ENCODE data around the gene PTPRD.

The PTPRD gene

DNA sequence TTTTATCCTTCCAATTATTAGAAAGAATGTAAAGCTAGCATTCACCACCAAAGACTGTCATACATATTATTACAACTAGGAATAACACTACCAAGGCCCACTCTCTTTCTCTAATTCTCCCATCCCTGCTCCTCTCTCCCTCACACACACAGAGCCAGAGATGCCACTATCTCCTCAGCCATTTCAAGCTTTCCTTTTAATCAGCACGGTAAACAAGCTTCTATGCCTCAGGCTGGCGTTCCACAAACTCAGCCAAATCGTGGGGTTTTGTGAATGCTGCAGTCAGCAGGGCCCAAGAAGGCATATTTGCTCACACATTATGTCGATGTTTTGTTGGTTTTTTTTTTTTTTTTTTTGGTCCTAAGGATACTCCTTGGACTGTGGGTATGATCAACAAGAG, 1833.3 kb downstream of the PTPRD start:
- H3K4me1 ChIP-seq (ENCODE audit: control insufficient read depth, insufficient read depth, low read length): no peaks in the 10 kb centered on the region
- no peak overlapping the region for H3K4me3 ChIP-seq (ENCODE audit: low read length in 2 of 2)
- H3K9ac ChIP-seq (ENCODE audit: low read length in 2 of 2): no peak overlapping the region
- no peaks in the 10 kb centered on the region for H3K9me3 ChIP-seq (ENCODE audit: control insufficient read depth in 2 of 2, low read length in 2 of 2)
- no peaks in the 10 kb centered on the region for H3K27me3 ChIP-seq (ENCODE audit: control insufficient read depth in 1 of 2, insufficient read depth in 2 of 2, low read length in 2 of 2)
- no peaks in the 10 kb centered on the region for H3K36me3 ChIP-seq (ENCODE audit: control insufficient read depth in 2 of 2, insufficient read depth in 2 of 2, low read length in 2 of 2)
- H3K27ac ChIP-seq (ENCODE audit: low read length): no peak overlapping the region

DNA sequence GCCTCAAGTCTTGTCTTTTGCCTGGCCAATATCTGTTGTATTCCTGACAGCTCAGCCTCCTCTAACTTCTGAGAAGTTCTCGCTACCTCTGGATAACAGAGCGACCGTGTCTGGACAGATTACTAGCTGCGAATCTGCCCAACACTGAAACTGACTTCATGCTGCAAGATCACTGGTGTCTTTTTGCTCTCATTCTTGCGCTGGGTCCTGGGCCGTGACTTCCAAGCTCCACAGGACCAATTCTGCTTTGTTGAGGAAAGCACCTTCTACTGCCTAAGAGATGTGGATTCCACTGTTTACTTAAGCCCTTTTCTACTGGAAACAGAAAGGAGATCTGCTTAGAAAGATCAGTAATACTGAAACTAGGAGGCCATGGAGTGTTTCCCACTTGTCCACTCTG, 1834.4 kb downstream of the PTPRD start:
- Histone ChIP-seq H3K27ac (ENCODE audit: low read length) (no peak overlapping the region), H3K9me3 (ENCODE audit: control insufficient read depth in 2 of 2, low read length in 2 of 2) (no peaks in the 10 kb centered on the region), H3K4me1 (ENCODE audit: control insufficient read depth, insufficient read depth, low read length) (no peaks in the 10 kb centered on the region), H3K9ac (ENCODE audit: low read length in 2 of 2) (no peak overlapping the region), H3K36me3 (ENCODE audit: control insufficient read depth in 2 of 2, insufficient read depth in 2 of 2, low read length in 2 of 2) (no peaks in the 10 kb centered on the region), H3K27me3 (ENCODE audit: control insufficient read depth in 1 of 2, insufficient read depth in 2 of 2, low read length in 2 of 2) (no peaks in the 10 kb centered on the region), H3K4me3 (ENCODE audit: low read length in 2 of 2) (no peak overlapping the region)

DNA sequence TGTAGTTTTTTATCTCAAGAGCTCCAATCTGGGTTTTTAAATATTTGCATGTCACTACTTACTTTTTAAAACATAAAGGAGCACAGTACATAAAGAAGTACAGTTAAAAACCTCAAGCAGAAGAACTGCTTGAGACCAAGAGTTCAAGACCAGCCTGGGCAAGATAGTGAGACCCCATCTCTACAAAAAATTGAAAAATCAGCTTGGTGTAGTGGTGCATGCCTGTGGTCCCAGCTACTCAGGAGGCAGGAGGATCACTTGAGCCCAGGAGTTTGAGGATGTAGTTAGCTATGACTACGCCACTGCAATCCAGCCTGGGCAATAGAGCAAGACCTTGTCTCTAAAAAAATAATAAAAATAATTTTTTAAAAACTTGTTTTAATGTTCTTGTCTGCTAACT, 1840.5 kb downstream of the PTPRD start:
- no peaks in the 10 kb centered on the region for H3K36me3 ChIP-seq (ENCODE audit: control insufficient read depth in 2 of 2, insufficient read depth in 2 of 2, low read length in 2 of 2)
- no peak overlapping the region for H3K27ac ChIP-seq (ENCODE audit: low read length)
- H3K4me3 ChIP-seq (ENCODE audit: low read length in 2 of 2): no peak overlapping the region
- H3K9ac ChIP-seq (ENCODE audit: low read length in 2 of 2): no peak overlapping the region
- no peaks in the 10 kb centered on the region for H3K4me1 ChIP-seq (ENCODE audit: control insufficient read depth, insufficient read depth, low read length)
- no peaks in the 10 kb centered on the region for H3K9me3 ChIP-seq (ENCODE audit: control insufficient read depth in 2 of 2, low read length in 2 of 2)
- no peaks in the 10 kb centered on the region for H3K27me3 ChIP-seq (ENCODE audit: control insufficient read depth in 1 of 2, insufficient read depth in 2 of 2, low read length in 2 of 2)

DNA sequence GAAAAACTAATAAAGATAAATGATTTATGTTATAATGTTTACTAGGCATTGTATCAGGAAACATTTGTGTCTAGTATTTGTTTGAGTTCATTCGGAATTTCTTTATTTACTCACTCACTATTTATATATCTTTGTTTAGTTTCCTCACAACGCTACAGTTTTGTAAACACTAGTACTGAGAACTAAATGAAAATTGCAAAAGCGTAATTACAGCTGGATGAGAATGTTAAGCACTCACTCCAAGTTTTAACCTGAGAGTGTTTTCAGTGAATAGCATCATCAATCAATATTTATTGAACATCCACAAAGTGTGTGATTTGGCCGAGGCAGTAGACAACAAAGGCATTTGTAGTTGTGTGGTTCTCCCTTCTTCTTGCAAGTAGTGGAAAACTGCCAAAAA, 1843.6 kb downstream of the PTPRD start:
- Histone ChIP-seq H3K9me3 (ENCODE audit: control insufficient read depth in 2 of 2, low read length in 2 of 2) (no peaks in the 10 kb centered on the region), H3K9ac (ENCODE audit: low read length in 2 of 2) (no peak overlapping the region), H3K27ac (ENCODE audit: low read length) (no peak overlapping the region), H3K36me3 (ENCODE audit: control insufficient read depth in 2 of 2, insufficient read depth in 2 of 2, low read length in 2 of 2) (no peaks in the 10 kb centered on the region), H3K4me1 (ENCODE audit: control insufficient read depth, insufficient read depth, low read length) (no peaks in the 10 kb centered on the region), H3K27me3 (ENCODE audit: control insufficient read depth in 1 of 2, insufficient read depth in 2 of 2, low read length in 2 of 2) (no peaks in the 10 kb centered on the region), H3K4me3 (ENCODE audit: low read length in 2 of 2) (no peak overlapping the region)

DNA sequence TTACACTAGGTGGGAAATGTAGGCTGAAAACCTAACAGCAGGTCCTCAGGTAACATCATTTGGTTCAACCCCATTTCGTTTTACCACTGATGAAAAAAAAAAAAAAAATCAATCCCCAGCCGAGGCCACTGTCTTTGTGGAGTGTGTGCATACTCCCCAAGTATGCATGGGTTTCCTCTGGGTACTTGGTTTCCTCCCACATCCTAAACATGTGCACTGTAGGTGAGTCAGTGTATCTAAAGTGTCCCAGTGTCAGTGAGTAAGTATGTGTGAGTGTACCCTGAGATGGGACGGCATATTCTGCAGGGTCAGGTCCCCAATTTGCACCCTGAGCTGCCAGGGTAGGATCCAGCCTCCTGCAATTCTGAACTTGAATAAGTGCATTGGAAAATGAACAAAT, 1846.7 kb downstream of the PTPRD start:
- no peaks in the 10 kb centered on the region for H3K36me3 ChIP-seq (ENCODE audit: control insufficient read depth in 2 of 2, insufficient read depth in 2 of 2, low read length in 2 of 2)
- no peaks in the 10 kb centered on the region for H3K4me1 ChIP-seq (ENCODE audit: control insufficient read depth, insufficient read depth, low read length)
- no peak overlapping the region for H3K27ac ChIP-seq (ENCODE audit: low read length)
- no peak overlapping the region for H3K4me3 ChIP-seq (ENCODE audit: low read length in 2 of 2)
- H3K9ac ChIP-seq (ENCODE audit: low read length in 2 of 2): no peak overlapping the region
- H3K9me3 ChIP-seq (ENCODE audit: control insufficient read depth in 2 of 2, low read length in 2 of 2): no peaks in the 10 kb centered on the region
- no peaks in the 10 kb centered on the region for H3K27me3 ChIP-seq (ENCODE audit: control insufficient read depth in 1 of 2, insufficient read depth in 2 of 2, low read length in 2 of 2)

DNA sequence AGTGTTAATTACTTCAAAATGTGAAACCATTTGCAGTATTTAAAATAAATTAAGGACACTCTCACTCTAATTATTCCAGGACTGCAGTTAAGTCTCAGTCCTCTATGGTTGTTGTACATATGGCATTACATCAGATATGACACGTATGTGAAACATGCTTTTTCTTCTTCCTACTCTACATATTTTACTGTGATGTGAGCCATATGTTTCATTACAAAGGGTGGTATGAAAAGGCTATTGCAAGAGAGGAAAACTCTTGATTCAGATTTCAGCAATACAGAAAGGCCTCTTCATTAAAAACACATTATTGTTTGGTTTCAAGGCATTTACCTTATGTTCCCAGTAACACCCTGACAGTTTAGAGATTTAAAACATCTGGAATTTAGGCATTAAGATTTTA, 1848.8 kb downstream of the PTPRD start:
- no peak overlapping the region for H3K4me3 ChIP-seq (ENCODE audit: low read length in 2 of 2)
- no peak overlapping the region for H3K27ac ChIP-seq (ENCODE audit: low read length)
- H3K9ac ChIP-seq (ENCODE audit: low read length in 2 of 2): no peak overlapping the region
- H3K9me3 ChIP-seq (ENCODE audit: control insufficient read depth in 2 of 2, low read length in 2 of 2): no peaks in the 10 kb centered on the region
- H3K27me3 ChIP-seq (ENCODE audit: control insufficient read depth in 1 of 2, insufficient read depth in 2 of 2, low read length in 2 of 2): no peaks in the 10 kb centered on the region
- no peaks in the 10 kb centered on the region for H3K36me3 ChIP-seq (ENCODE audit: control insufficient read depth in 2 of 2, insufficient read depth in 2 of 2, low read length in 2 of 2)
- no peaks in the 10 kb centered on the region for H3K4me1 ChIP-seq (ENCODE audit: control insufficient read depth, insufficient read depth, low read length)

DNA sequence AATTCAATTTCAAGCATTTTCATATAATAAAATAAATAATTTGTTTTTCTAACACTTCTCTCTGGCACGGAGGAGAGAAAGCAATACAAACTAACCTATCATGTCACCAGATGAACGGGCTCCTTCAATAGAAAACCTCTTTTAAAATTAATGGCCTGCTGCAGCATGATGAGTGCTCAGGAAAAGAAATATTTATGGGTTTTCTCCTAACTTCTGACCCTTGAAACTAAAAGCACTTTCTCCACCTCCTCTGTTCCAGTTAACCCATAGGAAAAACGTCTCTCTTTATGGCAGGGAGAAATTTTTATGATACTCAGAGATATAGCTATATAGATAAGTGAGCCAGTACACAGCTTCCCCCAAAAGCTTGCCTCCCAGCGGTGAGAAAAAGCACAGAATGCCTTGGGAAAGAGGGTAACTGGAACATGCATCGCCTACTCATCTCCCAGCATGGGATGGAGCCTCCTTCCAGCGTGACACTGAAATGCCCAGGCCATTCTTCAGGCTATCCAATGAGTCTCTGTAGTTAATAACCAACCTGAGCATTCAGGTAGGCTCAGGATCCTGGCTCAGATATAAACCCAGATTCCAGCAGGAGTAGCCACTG, 1850.2 kb downstream of the PTPRD start:
- H3K9me3 ChIP-seq (ENCODE audit: control insufficient read depth in 2 of 2, low read length in 2 of 2): no peaks in the 10 kb centered on the region
- H3K27me3 ChIP-seq (ENCODE audit: control insufficient read depth in 1 of 2, insufficient read depth in 2 of 2, low read length in 2 of 2): no peaks in the 10 kb centered on the region
- no peak overlapping the region for H3K27ac ChIP-seq (ENCODE audit: low read length)
- no peaks in the 10 kb centered on the region for H3K36me3 ChIP-seq (ENCODE audit: control insufficient read depth in 2 of 2, insufficient read depth in 2 of 2, low read length in 2 of 2)
- no peak overlapping the region for H3K9ac ChIP-seq (ENCODE audit: low read length in 2 of 2)
- H3K4me1 ChIP-seq (ENCODE audit: control insufficient read depth, insufficient read depth, low read length): no peaks in the 10 kb centered on the region
- no peak overlapping the region for H3K4me3 ChIP-seq (ENCODE audit: low read length in 2 of 2)

DNA sequence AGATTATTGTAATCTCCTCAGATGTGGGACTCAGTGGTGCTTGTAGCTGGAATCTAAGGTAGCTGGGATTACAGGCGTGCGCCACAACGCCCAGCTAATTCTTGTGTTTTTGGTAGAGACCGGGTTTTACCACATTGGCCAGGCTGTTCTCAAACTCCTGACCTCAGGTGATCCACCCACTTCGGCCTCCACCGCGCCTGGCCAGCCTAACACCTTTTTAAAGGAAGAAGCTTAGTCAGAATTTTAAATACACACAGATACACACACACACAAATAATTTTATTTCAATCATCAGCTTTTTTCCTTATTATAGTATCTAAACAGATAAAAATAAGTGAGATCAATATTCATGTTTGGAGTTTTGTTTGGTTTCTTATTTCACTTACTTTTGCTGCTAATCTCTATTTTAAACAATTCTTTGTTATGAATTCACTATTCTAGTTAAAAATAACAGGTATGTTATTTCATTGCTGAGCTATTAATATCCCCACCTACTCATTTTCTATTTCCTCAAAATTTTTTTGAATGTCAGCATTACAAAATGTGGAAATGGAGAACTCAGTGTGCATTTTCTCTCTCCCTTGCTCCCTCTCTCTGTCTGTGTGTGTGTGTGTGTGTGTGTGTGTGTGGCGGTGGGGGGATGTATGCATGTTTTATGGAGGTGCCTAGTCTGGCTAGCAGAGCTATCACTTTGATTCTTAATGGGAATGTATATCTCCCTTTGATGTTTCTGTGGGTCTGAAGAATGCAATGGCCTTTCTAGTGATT, 1852.6 kb downstream of the PTPRD start:
- H3K27me3 ChIP-seq (ENCODE audit: control insufficient read depth in 1 of 2, insufficient read depth in 2 of 2, low read length in 2 of 2): no peaks in the 10 kb centered on the region
- H3K36me3 ChIP-seq (ENCODE audit: control insufficient read depth in 2 of 2, insufficient read depth in 2 of 2, low read length in 2 of 2): no peaks in the 10 kb centered on the region
- H3K9ac ChIP-seq (ENCODE audit: low read length in 2 of 2): no peak overlapping the region
- no peak overlapping the region for H3K27ac ChIP-seq (ENCODE audit: low read length)
- no peaks in the 10 kb centered on the region for H3K4me1 ChIP-seq (ENCODE audit: control insufficient read depth, insufficient read depth, low read length)
- H3K9me3 ChIP-seq (ENCODE audit: control insufficient read depth in 2 of 2, low read length in 2 of 2): no peaks in the 10 kb centered on the region
- no peak overlapping the region for H3K4me3 ChIP-seq (ENCODE audit: low read length in 2 of 2)

DNA sequence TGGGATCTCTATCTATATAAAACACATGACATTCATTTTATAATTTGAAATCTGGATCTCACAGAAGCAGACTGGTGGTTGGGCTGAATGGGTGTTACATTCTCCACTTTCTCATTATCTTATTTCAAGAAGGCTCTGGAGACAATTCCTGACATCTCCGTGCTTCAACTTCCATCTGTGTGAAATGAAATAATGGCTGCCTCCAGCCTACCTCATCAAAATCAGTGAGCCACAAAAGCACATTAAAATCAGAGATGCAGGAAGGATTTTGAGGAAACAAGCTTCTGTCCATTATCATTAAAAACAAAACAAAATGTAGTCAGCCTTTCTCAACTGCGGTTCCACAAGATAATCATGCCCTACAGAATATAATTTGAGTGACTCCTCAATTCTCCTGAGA, 1854.9 kb downstream of the PTPRD start:
- H3K4me1 ChIP-seq (ENCODE audit: control insufficient read depth, insufficient read depth, low read length): no peaks in the 10 kb centered on the region
- H3K27me3 ChIP-seq (ENCODE audit: control insufficient read depth in 1 of 2, insufficient read depth in 2 of 2, low read length in 2 of 2): no peaks in the 10 kb centered on the region
- no peak overlapping the region for H3K4me3 ChIP-seq (ENCODE audit: low read length in 2 of 2)
- no peak overlapping the region for H3K9ac ChIP-seq (ENCODE audit: low read length in 2 of 2)
- H3K27ac ChIP-seq (ENCODE audit: low read length): no peak overlapping the region
- no peaks in the 10 kb centered on the region for H3K9me3 ChIP-seq (ENCODE audit: control insufficient read depth in 2 of 2, low read length in 2 of 2)
- no peaks in the 10 kb centered on the region for H3K36me3 ChIP-seq (ENCODE audit: control insufficient read depth in 2 of 2, insufficient read depth in 2 of 2, low read length in 2 of 2)

DNA sequence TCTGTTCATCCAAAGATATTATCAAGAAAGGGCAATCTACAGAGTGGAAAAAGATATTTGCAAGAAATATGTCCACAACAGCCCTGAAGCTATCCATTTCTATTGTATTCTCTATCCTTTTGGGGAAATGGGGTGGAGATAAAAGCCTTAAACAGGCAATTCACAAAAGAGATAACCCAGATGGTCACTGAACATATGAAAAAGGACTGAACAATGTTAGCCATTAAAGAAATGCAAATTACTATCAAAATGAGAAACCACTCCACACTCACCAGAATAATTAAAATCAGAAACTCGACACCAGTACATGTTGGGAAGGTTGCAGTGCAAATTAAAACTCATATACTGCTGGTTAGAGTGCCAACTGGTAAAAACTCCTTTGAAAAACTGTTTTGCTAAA, 1858.1 kb downstream of the PTPRD start:
- H3K27me3 ChIP-seq (ENCODE audit: control insufficient read depth in 1 of 2, insufficient read depth in 2 of 2, low read length in 2 of 2): no peaks in the 10 kb centered on the region
- H3K36me3 ChIP-seq (ENCODE audit: control insufficient read depth in 2 of 2, insufficient read depth in 2 of 2, low read length in 2 of 2): no peaks in the 10 kb centered on the region

DNA sequence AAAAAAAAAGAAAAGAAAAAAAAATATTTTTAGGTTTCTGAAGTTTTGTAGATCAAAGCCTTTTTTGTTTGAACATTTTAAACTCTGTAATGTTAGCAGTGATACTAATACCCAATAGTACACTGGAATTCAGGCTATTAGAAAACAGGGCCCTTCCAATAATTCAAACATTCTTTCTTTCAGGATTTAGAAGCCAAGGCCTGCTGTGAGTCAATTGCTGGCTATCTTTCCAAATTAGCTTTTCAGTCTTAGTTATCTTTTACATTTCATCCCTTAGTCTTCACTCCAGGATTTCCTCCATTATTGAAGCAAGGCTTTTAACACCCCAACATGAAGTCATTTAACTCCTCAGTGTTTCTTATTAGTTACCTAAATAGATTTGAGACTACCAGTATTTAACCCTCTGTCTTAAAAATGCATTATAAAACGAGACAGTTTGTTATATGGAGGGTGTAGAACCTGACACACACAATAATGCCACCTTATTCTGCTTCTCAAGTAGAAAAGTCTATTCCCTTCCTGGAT, 1861.3 kb downstream of the PTPRD start:
- no peak overlapping the region for H3K27ac ChIP-seq (ENCODE audit: low read length)
- no peaks in the 10 kb centered on the region for H3K27me3 ChIP-seq (ENCODE audit: control insufficient read depth in 1 of 2, insufficient read depth in 2 of 2, low read length in 2 of 2)
- no peaks in the 10 kb centered on the region for H3K4me1 ChIP-seq (ENCODE audit: control insufficient read depth, insufficient read depth, low read length)
- H3K36me3 ChIP-seq (ENCODE audit: control insufficient read depth in 2 of 2, insufficient read depth in 2 of 2, low read length in 2 of 2): no peaks in the 10 kb centered on the region
- no peak overlapping the region for H3K9ac ChIP-seq (ENCODE audit: low read length in 2 of 2)
- no peak overlapping the region for H3K4me3 ChIP-seq (ENCODE audit: low read length in 2 of 2)
- H3K9me3 ChIP-seq (ENCODE audit: control insufficient read depth in 2 of 2, low read length in 2 of 2): no peaks in the 10 kb centered on the region

More for the DNA sequence above, 1858.1 kb downstream of the PTPRD start:
- no peaks in the 10 kb centered on the region for H3K4me1 ChIP-seq (ENCODE audit: control insufficient read depth, insufficient read depth, low read length)
- H3K9me3 ChIP-seq (ENCODE audit: control insufficient read depth in 2 of 2, low read length in 2 of 2): no peaks in the 10 kb centered on the region
- no peak overlapping the region for H3K4me3 ChIP-seq (ENCODE audit: low read length in 2 of 2)
- no peak overlapping the region for H3K27ac ChIP-seq (ENCODE audit: low read length)
- H3K9ac ChIP-seq (ENCODE audit: low read length in 2 of 2): no peak overlapping the region
